ENCODE measurements around the gene IL1RN. TPM values are rescaled to one million over a fixed set of nuclear protein-coding genes. Genes with fewer than 3 reads are reported as not detected.
"Not testable (repeated sequence)": the region's sequence is repeated elsewhere in the genome, so short reads cannot be mapped to it uniquely, and the experiment has no call there.

IL1RN gene
- polyA plus RNA-seq, 3 donors = 1.2 to 2.0 (median 1.7) TPM

DNA sequence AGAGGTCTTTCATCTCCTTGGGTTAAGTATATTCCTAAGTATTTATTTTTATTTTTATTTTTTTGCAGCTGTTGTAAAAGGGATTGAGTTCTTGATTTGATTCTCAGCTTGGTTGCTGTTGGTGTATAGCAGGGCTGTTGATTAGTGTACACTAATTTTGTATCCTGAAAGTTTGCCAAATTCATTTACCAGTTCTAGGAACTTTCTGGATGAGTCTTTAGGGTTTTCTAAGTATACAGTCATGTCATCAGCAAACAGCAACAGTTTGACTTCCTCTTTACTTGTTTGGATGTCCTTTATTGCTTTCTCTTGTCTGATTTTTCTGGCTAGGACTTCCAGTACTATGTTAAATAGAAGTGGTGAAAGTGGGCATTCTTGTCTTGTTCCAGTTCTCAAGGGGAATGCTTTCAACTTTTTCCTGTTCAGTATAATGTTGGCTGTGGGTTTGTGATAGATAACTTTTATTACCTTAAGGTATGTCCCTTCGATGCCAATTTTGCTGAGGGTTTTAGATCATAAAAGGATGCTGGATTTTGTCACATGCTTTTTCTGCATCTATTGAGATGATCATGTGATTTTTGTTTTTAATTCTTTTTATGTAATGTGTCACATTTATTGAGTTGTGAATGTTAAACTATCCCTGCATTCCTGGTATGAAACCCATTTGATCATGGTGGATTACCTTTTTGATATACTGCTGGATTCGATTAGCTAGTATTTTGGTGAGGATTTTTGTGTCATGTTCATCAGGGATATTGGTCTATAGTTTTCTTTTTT lies 30.4 kb upstream of the IL1RN start:
- not testable (repeated sequence) for DNase-seq (ENCODE audit: extremely low read depth in 1 of 11, low read depth in 9 of 11, low spot score in 4 of 11)

DNA sequence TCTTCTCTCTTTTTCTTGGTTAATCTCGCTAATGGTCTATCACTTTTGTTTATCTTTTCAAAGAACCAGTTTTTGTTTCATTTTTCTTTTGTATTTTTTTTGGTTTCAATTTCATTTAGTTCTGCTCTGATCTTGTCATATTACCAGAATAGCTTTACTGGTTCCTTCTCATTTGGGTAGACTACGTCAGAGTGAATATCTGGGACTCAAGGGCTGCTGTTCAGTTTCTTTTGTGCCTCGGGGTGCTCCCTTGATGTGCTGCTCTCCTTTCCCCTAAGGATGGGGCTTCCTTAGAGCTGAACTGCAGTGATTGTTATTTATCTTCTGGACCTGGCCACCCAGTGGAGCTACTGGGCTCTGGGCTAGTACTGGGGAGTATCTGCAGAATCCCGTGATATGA lies 29.4 kb upstream of the IL1RN start:
- no peak for DNase-seq (ENCODE audit: extremely low read depth in 1 of 11, low read depth in 9 of 11, low spot score in 4 of 11)

DNA sequence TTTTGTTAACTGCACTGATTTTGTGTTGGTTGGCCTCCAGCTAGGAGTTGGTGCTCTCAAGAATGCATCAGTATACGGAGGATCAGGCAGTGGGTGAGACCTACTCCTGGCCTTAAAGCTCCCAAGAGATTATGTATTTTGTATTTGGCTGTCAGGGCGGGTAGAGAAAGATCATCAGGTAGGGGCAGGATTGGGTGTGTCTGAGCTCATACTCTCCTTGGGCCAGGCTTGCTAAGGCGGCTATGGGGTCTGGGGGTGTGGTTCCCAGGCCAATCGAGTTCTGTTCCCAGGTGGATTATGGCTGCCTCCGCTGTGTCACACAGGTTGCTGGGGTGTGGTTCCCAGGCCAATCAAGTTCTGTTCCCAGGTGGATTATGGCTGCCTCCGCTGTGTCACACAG lies 28.9 kb upstream of the IL1RN start:
- DNase-seq (ENCODE audit: extremely low read depth in 1 of 11, low read depth in 9 of 11, low spot score in 4 of 11) = no peak

DNA sequence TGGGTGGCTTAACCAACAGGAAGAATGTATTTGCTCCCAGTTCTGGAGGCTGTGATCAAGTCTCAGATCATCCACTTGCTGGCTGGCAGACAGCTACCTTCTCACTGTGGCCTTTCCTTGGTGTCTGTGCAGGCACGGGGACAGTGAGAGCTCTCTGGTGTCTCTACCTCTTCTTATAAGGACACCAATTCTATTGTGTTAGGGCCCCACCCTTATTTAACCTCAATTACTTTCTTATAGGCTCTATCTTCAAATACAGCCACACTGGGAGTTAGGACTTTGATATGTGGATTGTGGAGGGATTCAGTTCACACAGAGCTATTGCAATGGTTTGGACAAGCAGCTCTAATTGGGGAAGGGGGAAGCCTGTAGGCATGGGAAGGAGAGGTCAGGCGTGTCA lies 25.3 kb upstream of the IL1RN start:
- DNase-seq (ENCODE audit: extremely low read depth in 1 of 11, low read depth in 9 of 11, low spot score in 4 of 11) = no peak

DNA sequence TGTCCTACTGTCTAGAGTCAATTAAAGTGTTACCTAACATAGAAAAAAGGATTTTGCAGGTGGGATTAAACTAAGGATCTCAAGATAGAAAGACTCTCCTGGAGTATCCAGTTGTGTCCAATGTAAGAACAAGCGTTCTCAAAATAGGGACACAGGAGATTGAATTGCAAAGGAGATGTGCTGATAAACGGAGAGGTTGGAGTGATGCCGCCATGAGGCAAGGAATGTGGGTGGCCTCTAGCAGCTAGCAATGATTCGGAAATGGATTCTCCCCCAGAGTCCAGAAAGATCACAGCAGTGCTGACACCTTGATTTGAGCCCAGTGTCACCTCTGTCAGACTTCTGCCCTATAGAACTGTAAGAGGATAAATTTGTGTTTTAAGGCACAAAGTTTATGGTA lies 24.1 kb upstream of the IL1RN start:
- no peak for DNase-seq (ENCODE audit: extremely low read depth in 1 of 11, low read depth in 9 of 11, low spot score in 4 of 11)

DNA sequence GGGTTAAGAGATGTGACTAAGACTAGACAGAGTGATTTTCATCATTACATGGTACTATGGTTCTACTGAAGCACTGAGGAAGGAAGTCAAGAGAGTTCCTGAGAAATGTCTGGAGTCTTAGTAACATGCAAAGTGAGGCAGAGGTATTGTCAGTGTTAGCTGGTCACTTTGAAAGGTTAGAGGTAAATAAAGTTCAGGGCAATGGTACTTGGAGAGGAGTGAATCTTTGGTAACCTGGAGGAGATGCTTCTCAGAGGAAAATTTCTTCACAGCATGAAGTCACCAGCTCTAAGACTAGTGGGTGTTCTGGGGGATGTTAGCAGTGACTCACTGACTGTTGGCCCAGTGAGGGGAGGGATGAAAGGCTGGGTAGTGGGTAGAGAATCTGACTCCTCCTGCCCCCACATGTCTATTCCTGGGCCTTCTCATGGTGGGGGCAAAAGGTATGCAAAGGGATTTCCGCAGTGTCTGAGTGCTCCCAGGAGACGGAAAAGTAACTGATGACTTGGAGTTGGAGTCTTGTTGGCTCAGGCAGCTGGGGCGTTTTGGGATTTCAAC lies 23.3 kb upstream of the IL1RN start:
- DNase-seq (ENCODE audit: extremely low read depth in 1 of 11, low read depth in 9 of 11, low spot score in 4 of 11) = no peak

DNA sequence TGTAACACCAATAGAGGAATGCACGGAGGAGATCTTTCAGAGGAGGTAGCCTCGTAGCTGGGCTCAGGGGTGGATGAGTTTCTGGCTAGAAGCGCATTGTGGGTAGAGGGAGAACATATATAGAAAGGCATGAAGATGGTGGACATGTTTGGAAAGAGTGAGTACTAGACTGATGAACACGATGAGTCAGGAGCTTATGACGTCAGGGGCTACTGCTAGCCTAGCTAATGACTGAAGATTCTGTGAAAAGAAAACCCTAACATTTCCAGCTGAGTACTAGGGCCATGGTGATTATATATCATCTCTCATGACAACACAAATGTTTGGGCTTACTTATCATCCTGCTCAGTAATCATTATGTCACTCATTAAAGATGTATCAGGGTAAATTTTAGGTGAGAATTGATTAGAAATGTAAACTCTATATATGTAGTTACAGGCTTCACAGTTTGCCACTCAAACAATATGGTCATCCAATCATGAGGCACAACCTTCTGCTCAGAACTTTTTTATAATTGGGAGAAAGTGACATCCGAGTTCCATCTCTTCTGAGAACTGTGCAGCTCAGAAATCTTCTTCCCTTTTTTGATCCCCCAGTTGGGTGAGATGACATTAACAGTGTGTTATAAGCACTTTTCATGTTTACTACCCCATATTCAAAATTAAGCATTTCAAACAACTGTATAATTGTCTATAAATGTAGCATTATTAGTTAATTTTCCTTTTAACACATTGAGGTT lies 22.2 kb upstream of the IL1RN start:
- DNase-seq (ENCODE audit: extremely low read depth in 1 of 11, low read depth in 9 of 11, low spot score in 4 of 11) = no peak

DNA sequence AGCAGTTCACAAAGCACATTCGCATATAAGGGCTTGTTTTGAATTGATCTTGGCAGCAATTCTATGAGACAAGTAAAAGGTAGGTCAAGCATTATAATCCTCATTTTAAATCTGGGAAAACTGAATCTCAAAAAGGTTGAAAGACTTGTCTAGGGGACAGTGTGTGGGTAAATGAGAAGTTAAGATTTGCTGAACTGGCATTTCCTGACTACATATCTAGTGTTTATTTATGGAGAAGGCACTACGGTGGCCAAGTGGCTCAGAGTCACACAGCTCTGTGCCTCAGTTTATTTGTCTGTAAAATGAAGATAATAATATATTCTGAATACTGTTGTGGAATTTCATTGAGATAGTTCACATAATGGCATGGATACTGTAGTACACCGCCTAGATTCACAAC lies 16.3 kb upstream of the IL1RN start:
- no peak for DNase-seq (ENCODE audit: extremely low read depth in 1 of 11, low read depth in 9 of 11, low spot score in 4 of 11)

DNA sequence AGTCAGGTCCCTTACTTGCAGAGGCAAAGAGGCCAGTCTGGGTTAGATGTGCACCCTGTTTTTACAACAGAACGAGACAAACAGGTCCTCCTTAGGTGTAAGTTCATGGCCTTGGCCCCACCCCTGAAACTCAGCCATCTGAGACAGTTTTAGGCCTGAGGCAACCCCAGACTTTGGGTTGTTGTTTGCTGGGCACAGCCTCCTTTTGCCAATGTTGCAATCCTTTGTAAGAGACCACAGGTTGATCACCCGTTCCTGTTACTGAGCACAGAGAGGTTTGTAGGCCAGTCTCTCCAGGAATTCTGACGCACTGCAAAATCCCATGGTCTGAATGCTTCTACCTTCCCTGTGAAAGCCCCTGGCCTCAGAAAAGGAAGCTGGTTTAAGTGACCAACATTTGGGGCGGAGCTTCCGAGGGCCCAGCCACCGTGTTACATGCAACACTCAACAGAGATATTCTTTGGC lies 15.5 kb upstream of the IL1RN start:
- DNase-seq (ENCODE audit: extremely low read depth in 1 of 11, low read depth in 9 of 11, low spot score in 4 of 11) = no peak

DNA sequence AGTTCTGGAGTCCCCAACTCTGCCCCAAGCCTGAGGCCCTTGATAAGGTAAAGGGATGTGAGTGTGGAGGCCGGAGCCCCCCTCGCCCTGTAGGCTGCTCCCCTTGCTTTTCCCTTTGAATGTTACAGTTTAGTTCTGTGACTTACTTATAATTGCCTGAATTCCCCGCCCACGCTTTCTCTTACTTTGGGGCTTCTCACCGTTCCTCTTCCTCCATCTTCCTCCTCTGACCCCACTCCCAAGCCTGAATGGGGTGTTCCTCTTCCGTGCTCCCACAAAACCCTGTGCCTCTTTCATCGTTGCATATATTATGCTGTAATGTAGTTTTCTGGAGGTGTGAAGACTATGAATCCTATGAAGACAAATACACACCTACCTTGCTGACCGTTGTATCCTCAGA lies 15.0 kb upstream of the IL1RN start:
- no peak for DNase-seq (ENCODE audit: extremely low read depth in 1 of 11, low read depth in 9 of 11, low spot score in 4 of 11)

DNA sequence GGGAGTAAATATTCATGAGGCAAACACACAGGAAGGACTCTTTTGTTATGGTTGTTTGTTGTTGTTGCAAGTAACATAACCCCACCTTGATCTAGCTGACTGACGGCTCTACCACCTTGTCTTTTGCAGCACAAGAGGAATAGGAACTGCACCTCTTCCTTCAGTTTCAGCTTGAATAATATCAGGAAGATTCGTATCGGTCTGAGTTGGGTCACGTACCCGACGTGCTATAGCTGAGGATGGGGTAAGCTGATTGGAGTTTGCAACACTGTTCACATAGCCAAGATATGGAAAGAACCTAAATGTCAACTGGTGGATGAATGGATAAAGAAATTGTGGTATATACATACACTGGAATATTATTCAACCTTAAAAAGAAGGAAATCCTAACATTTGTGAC lies 14.5 kb upstream of the IL1RN start:
- no peak for DNase-seq (ENCODE audit: extremely low read depth in 1 of 11, low read depth in 9 of 11, low spot score in 4 of 11)

DNA sequence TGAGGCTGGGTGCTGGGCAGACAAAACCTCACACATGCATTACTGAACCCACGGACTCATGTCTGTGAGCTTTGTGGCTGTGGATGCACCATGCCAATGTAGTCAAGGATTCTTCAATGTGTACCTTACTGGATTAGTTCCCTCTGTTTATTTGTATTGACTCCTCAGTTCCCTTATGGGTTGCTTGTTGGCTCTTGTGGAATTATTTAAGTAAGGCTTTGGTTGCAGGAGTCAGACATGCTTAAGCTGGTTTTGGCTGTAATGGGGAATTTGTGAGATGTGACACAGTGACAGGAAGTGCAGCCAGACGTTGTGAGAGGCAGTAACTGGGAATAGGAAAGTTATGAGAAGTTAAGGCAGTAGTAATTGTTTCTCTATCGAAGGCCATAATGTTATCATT lies 13.6 kb upstream of the IL1RN start:
- DNase-seq (ENCODE audit: extremely low read depth in 1 of 11, low read depth in 9 of 11, low spot score in 4 of 11) = no peak

DNA sequence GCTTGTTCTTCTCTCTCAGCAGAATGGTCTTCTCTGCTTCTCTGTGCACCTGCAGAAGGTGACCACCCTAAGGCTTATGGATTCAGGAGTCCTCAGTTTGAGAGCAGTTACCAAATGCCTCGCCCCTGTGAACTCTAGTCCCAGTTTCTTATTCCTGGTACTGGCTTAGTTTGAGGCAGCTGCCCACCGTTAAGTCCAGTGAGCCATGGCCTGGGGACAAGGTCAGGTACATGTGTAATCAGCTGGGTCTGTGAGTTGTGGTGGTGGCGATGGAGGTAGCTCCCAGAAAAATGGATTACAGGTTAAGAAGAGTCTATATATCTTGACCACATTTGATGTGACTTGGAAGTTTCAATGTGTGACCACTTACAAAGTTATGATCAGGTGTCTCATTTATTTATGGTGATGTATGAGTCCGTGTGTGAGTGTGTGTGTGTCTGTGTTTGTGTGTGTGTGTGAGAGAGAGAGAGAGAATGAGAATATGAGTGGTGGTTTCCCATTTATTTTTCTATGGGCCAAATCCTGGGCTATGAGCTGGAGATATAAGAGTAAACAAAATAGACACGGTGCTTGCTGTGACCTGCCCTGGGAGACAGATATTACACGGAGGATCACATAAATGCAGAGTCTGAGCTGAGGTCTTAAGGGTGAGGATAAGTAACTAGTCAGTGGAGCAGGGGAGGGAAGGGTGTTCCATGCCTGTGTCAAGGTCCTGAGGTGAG lies 13.0 kb upstream of the IL1RN start:
- DNase-seq (ENCODE audit: extremely low read depth in 1 of 11, low read depth in 9 of 11, low spot score in 4 of 11) = no peak

DNA sequence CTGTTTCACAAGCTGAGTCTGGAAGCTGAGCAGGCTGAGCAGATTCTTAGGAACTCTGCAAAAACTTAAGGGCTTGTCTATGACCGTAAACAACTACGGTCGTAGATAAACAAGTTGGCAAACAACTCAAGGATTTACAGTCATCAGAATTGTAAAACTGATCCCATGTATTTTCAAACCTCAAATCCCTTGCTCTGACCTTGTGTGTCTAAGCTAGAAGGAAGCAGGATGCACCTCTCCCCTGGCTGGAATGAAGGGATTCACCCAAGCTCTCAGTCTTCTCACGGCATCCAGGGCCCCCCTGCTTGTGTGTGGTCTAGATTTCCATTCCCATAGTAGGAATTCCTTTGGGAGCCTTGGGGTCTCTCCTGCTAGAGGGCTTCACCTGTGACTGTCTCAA lies 12.4 kb upstream of the IL1RN start:
- no peak for DNase-seq (ENCODE audit: extremely low read depth in 1 of 11, low read depth in 9 of 11, low spot score in 4 of 11)

DNA sequence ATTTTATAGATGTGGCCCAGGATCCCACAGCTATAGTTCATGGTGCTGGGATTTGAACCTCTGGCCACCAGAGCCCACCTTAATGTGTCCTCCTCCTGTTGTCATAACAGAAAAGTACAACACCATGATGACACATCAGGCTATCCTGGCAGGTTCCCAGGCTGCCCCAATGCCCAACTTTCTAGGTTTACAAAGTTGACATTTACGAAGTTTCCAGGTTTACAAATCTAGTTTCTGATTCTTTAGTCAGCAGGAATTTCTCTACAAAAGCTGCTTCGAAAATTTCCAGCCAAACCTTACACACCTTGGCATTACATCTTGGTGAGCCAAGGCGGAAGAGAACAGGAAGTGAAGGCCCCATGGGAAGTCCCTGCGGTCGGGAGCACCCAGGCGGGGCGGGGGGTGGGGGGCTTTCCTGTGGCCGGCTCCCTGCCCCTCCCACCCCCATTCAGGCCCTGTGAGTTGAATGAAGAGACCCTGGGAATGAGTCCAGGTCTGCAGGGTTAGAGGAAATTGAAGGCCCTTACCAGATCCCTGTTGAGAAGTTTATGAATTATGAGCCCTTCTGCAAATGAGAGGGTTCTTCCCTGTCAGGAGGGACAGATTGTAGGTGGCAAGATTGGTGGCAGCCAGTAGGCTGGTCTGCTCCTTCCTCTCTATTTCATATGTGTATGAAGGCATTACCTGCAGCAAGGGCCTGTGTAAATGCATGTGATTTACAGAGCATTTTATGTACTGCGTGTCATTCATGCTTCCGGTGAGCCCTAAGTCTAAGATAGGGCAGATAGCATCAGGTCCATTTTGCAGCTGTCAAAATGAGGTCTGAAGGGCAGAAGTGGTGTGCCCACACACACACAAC lies 11.1 kb upstream of the IL1RN start:
- no peak for DNase-seq (ENCODE audit: extremely low read depth in 1 of 11, low read depth in 9 of 11, low spot score in 4 of 11)

DNA sequence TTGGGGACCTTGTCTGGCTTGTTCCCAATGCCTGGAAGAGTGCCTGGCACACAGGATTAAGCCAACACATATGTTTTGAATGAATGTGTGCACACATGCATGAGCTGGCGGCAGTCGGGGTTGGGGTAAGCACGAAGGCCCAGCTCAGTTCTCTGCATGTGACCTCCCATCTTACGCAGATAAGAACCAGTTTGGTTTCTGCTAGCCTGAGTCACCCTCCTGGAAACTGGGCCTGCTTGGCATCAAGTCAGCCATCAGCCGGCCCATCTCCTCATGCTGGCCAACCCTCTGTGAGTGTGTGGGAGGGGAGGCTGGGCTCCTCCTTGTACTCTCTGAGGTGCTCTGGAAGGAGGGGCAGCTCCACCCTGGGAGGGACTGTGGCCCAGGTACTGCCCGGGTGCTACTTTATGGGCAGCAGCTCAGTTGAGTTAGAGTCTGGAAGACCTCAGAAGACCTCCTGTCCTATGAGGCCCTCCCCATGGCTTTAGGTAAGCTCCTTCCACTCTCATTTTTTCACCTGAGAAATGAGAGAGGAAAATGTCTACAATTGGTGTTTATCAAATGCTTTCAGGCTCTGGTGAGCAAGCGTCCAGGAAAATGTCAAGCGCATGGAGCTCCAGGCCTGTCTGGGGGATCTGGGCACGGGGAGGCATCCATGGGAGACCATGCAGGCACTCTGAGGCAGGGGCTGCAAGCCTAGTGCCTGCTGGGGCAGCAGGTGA lies 9.7 kb upstream of the IL1RN start:
- no peak for DNase-seq (ENCODE audit: extremely low read depth in 1 of 11, low read depth in 9 of 11, low spot score in 4 of 11)

DNA sequence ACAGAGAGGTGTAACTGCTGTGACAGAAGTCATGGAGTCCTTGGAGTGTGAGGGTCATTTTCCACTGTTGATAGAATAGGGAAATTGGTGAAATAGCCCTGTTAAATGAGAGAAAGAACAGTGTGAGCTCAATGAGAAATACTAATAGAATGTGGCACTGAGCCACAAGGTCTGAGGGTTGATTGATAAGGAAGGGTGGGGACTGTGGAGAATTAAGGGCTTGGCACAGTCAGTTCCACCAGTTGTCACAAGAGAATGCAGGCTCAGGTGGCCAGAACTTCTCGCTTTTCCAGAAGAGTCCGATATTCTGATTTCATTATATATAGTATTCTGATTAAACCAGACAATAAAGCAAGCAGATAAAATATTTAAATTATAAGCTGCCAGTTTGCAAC lies 9.1 kb upstream of the IL1RN start:
- no peak for DNase-seq (ENCODE audit: extremely low read depth in 1 of 11, low read depth in 9 of 11, low spot score in 4 of 11)

DNA sequence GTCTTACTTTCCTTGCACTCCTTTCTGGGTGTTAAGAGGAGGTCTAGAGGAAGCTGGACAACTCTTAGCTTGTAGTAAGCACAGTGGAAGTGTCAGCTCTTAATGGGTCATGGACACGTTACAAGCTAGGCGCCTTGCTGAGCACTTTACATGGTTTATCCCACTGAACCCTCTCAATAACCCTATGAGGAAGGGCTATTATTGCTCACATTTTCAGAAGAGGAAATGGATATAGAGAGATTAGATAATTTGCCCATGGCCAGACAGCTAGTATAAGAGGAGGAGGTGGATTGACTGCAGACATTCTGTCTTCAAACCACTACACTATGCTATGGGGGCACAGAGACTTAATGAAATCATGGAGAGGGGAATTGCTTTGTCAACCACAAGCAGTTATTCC lies 8.3 kb upstream of the IL1RN start:
- DNase-seq (ENCODE audit: extremely low read depth in 1 of 11, low read depth in 9 of 11, low spot score in 4 of 11) = no peak

Data from renal cortex interstitium (tissue), 11 donors.